ENCODE results near the gene TROAP.
A peak's percentile ranks its signal among the peaks of the same experiment; 100 is the strongest.

- TF ChIP-seq CTCF (IDR thresholded peaks at IDR 0.05) (peak; percentile 78 to 96 (median 90)), POLR2A (IDR thresholded peaks at IDR 0.05) (no peak)
These were observed 8.5 kb downstream of the TROAP start for GRCh38 chr12:49331380-49332222.

All from body of pancreas (tissue), 4 donors.